ENCODE results near the gene ADGRB3.

- TF ChIP-seq ZBTB33 (IDR thresholded peaks at IDR 0.05) = no peak
- TF ChIP-seq CTCF (IDR thresholded peaks at IDR 0.05; ENCODE audit: low read depth, low read length, missing input control) = no peak
- no peak for TF ChIP-seq REST (IDR thresholded peaks at IDR 0.05)
- TF ChIP-seq MAX (IDR thresholded peaks at IDR 0.05) = no peak
- no peak for TF ChIP-seq NR2F2 (IDR thresholded peaks at IDR 0.05)
- no peak for TF ChIP-seq YY1 (IDR thresholded peaks at IDR 0.05)
- no peak for TF ChIP-seq RAD21 (IDR thresholded peaks at IDR 0.05)
- TF ChIP-seq EGR1 (IDR thresholded peaks at IDR 0.05; ENCODE audit: low read depth in 2 of 2) = no peak
- no peak for TF ChIP-seq GABPA (IDR thresholded peaks at IDR 0.05 in 1 of 2, conservative IDR thresholded peaks at IDR 0.05 in 1 of 2)
- TF ChIP-seq HNF4A (conservative IDR thresholded peaks at IDR 0.05) = no peak
- TF ChIP-seq ATF3 (IDR thresholded peaks at IDR 0.05) = no peak
Measured at GRCh38 chr6:69096681-69097080, 461.6 kb downstream of the ADGRB3 start.
